Ovary (tissue), 9 donors: Measurements from ENCODE around the gene KRT8. TPM values are rescaled to one million over a fixed set of nuclear protein-coding genes. Genes with fewer than 3 reads are reported as not detected.

Experiments
- DNase-seq, 5 donors: peaks; one replicate each; pipeline ENCODE4 v3.0.0-alpha.2; 2019 to 2020
- H3K27ac ChIP-seq, 2 donors: fragments of 200-600 bp; one replicate each; pipeline versions ENCODE4 v1.5.1 to v1.8.0; 2019 to 2022
- H3K27me3 ChIP-seq: fragments of 200-600 bp; one replicate; pipeline ENCODE4 v1.8.0; 2022
- H3K36me3 ChIP-seq: fragments of 200-600 bp; sonication (generic); one replicate; pipeline ENCODE4 v1.5.1; 2019
- H3K4me1 ChIP-seq: one replicate; pipeline ENCODE4 v1.8.1; 2013; ENCODE audit warnings: mild to moderate bottlenecking, moderate library complexity; ENCODE audit not compliant: insufficient read depth
- H3K4me3 ChIP-seq: fragments of 200-600 bp; sonication (generic); one replicate; pipeline ENCODE4 v1.5.1; 2017
- H3K9me3 ChIP-seq, 2 donors: fragments of 200-600 bp in 1 of 2; sonication (generic) in 1 of 2; one replicate each; pipeline versions ENCODE4 v1.5.1 to v1.8.1; 2013 to 2019; ENCODE audit warnings: mild to moderate bottlenecking in 1 of 2, moderate library complexity in 1 of 2
- EP300 ChIP-seq: sonication (generic); formaldehyde crosslinking; IDR thresholded peaks from one replicate; pipeline ENCODE4 v1.6.1; 2017; ENCODE audit warnings: antibody characterized with exemption
- POLR2A ChIP-seq: fragments of 450-650 bp; IDR thresholded peaks from one replicate; pipeline ENCODE4 v1.6.1; 2017; ENCODE audit warnings: antibody characterized with exemption, mild to moderate bottlenecking, moderate library complexity
- WGBS, 3 donors: extraction: QIAGEN DNeasy Blood & Tissue Kit in 1 of 3; methylation state at CpG; one replicate each; pipeline versions ENCODE4 v1.1.5 to v1.1.7; 2013 to 2017; 5-methylcytosine and 5-hydroxymethylcytosine counted together
- intact Hi-C, 4 donors: fragments of 100-400 bp; cut with DNase I; formaldehyde crosslinking; loops; one replicate each; pipeline versions ENCODE4 v1.11.0 to v1.15.1; 2022 to 2023
- polyA plus RNA-seq, 2 donors: library from polyadenylated mRNA; stranded (reverse); fragments of 200-250 nt in 1 of 2; fragments of 350-450 nt in 1 of 2; fragmentation: Illumina TruSeq in 1 of 2; extraction: RNeasy Lipid Tissue Mini Kit (QIAGEN cat#74804) in 1 of 2; gene quantifications; one replicate each; pipeline ENCODE4 v1.2.3, GENCODE V29; 2013 to 2014
- total RNA-seq, 7 donors: library from RNA; depleted of rRNA in 2 of 7; stranded (reverse); fragments of >200 nt in 2 of 7; fragmentation: NEBNext Ultra II Directional in 3 of 7; extraction: Animal tissue kit (Norgen Biotek cat#: 25700) in 3 of 7; gene quantifications; one replicate each; pipeline versions ENCODE4 v1.1.0 to v1.2.4, GENCODE V29; 2016 to 2023
- TF ChIP-seq, protein P1 (sequence below), 3 donors: fragments of 450-650 bp in 2 of 3; fragments of 200-600 bp in 1 of 3; IDR thresholded peaks; one replicate each; pipeline versions ENCODE4 v1.5.1 to v1.8.0; 2016 to 2022; ENCODE audit warnings: antibody characterized with exemption in 3 of 3, mild to moderate bottlenecking in 1 of 3
- donor health status: DM: no; HTN: no; CAD: no; lungs with moderate emphysema.
- donor health status: DM: no; HTN: no; CAD: no.
- donor health status: Bipolar disorder and iron deficiency.
- donor health status: DM: yes; HTN: yes; CAD: no.
- donor health status: DM: no; HTN: no; CAD: no.
- donor health status: DM: yes; HTN: yes; CAD: no.

KRT8 gene
- total and polyA plus RNA-seq, 9 donors = 2.7 to 663 (median 43.7) TPM

DNA sequence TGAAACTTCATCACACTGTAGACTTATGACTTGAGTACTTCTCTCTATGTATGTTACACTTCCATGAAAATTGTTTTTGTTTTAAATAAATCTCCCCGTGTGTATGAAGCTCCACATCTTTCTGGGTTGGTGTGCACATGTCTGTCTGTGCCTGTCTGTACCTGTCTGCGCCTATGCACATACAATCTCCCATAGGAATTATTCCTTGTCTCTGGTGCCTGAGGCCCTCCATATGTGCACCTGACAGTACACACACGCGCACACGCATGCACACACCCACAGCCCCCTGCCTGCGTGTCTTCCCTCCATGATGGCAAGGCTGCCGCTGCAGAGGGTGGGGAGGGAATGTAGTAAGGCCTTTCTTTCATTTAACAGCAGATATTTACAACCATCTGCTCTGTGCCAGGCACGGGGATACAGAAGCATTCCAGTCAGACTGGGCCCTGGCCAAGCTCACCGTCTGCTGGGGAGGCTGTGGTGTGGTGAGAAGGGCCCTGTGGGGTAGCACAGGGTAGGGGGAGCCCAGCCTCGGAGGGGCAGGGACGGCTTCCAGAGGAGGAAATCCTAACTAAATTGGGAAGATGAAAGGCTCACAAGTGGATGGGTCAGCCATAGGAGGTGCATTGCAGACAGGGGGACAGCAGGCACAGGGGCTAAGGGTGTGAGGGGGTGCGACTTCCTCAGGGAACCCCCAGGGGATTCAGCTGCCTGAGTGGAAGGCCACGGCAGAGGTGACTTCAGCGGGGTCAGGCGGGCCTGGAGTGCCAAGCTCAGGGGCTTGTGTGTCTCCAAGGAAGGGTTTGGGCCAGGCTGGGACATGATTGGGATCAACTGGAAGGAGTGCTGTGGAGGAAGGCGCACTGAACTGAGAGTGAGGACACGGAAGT lies 26.1 kb downstream of the KRT8 start:
- 70 to 77% (median 72%) methylated on average over 17 of the region's 17 CpGs for whole genome bisulfite sequencing, 3 donors
- H3K36me3 ChIP-seq = no peaks in the 10 kb centered on the region
- intact Hi-C loops = loop anchor here in 3 of 4 donors (5.0 kb wide), 4 partner anchors 501 to 726 kb away; no protein-coding TSS in a partner anchor
- H3K27ac ChIP-seq = no peak overlapping the region
- no peak for DNase-seq
- H3K9me3 ChIP-seq = no peaks in the 10 kb centered on the region
- no peak for TF ChIP-seq POLR2A
- no peak for TF ChIP-seq EP300
- TF ChIP-seq, protein P1, sequence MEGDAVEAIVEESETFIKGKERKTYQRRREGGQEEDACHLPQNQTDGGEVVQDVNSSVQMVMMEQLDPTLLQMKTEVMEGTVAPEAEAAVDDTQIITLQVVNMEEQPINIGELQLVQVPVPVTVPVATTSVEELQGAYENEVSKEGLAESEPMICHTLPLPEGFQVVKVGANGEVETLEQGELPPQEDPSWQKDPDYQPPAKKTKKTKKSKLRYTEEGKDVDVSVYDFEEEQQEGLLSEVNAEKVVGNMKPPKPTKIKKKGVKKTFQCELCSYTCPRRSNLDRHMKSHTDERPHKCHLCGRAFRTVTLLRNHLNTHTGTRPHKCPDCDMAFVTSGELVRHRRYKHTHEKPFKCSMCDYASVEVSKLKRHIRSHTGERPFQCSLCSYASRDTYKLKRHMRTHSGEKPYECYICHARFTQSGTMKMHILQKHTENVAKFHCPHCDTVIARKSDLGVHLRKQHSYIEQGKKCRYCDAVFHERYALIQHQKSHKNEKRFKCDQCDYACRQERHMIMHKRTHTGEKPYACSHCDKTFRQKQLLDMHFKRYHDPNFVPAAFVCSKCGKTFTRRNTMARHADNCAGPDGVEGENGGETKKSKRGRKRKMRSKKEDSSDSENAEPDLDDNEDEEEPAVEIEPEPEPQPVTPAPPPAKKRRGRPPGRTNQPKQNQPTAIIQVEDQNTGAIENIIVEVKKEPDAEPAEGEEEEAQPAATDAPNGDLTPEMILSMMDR (IDR thresholded peaks at IDR 0.05) = no peak
- H3K4me1 ChIP-seq = peaks cover 4% of the 10 kb centered on the region
- no peak overlapping the region for H3K4me3 ChIP-seq
- no peaks in the 10 kb centered on the region for H3K27me3 ChIP-seq

DNA sequence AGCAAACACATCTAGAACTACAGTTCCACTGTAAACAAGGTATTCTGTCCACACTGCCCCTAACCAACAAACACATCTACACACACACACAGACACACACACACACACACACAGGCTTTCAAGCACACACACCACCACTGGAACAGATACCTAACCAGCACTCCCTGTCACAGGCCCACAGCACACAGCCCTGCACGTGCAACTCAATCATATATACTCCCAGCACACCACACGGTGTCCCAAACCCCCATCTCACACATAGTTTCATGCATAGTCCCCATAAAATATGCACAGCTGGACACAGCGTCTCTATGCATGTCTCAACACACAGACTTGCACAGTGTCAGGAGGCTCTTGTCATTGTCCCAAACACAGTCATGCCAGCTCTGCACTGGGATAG lies 27.6 kb downstream of the KRT8 start:
- intact Hi-C loops = loop anchor here in 3 of 4 donors (5.0 kb wide), 4 partner anchors 500 to 725 kb away; no protein-coding TSS in a partner anchor
- DNase-seq = no peak
- Histone ChIP-seq H3K9me3 (no peaks in the 10 kb centered on the region), H3K36me3 (no peaks in the 10 kb centered on the region), H3K27ac (no peak overlapping the region), H3K4me3 (no peak overlapping the region), H3K4me1 (peaks cover 4% of the 10 kb centered on the region), H3K27me3 (no peaks in the 10 kb centered on the region)
- TF ChIP-seq EP300 (no peak), POLR2A (no peak)
- TF ChIP-seq, protein P1 (IDR thresholded peaks at IDR 0.05) = no peak
- WGBS, 3 donors = 71 to 82% (median 82%) methylated on average over 3 of the region's 3 CpGs

DNA sequence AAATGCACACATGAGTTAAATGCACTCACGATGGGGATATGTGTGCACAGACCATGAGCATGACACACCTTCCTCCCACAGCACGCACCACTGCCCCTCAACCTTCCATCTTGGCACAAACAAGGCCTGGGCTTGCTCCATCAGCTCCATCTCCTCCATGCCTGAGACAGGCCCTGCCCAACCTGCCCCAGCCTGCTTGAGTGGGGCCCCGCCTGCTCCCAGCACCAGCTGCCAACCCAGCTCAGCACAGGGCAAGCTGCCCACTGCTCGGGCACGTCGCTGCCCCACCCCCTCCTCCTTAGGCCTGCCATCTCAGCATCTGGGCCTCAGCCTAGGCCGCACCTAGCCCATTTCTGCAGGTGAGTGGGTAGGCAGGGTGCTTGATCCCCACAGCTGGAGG lies 28.5 kb downstream of the KRT8 start:
- WGBS, 3 donors = 81 to 87% (median 85%) methylated on average over 7 of the region's 7 CpGs
- no peak for TF ChIP-seq EP300
- no peak for TF ChIP-seq POLR2A
- TF ChIP-seq, protein P1 (IDR thresholded peaks at IDR 0.05) = no peak
- DNase-seq = peak in 1 of 5 donors; percentile 37
- H3K27ac ChIP-seq = no peak overlapping the region
- intact Hi-C loops = loop anchor here in 3 of 4 donors (5.0 kb wide), 4 partner anchors 499 to 724 kb away; no protein-coding TSS in a partner anchor
- H3K36me3 ChIP-seq = no peaks in the 10 kb centered on the region
- no peaks in the 10 kb centered on the region for H3K27me3 ChIP-seq
- H3K9me3 ChIP-seq = no peaks in the 10 kb centered on the region
- peaks cover 7% of the 10 kb centered on the region for H3K4me1 ChIP-seq
- no peak overlapping the region for H3K4me3 ChIP-seq

DNA sequence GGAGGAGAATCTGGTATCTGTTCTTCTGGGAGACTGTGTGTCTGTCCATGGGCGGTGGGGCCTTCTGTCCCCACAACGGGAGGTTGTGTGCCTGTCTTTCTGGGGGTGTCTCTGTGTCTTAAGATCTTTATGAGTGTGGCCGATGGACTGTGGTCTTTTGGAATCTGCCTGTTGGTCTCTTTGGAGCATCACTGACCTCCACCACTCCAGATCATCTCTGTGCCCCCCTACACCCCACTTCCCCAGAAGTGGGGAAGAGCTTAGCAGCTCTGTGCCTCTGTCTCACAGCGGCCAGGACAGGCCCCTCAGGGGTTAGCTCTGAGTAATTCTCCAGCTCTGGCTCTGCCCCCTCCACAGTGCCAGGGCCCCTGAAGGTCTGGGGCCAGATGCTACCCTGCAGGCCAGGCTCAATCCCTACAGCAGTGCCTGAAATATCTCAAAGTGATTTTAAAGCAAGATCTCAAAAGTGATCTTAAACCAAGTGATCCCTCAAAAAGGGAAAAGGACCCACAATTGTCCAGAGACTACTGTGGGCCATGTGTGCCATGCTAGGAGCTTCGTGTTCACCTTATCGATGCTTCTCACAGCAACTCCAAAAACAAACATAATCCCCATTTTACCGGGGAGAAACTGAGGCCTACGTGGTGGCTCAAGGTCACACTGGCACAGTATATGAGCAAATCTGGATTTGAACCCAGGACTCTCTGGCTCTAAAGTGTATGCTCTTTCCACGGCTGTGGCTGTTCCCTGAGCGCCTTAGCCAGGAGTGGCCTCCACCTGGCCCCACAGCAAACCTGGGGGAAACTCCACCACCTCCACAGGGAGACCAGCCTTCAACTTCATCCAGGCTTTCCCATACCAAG lies 30.1 kb downstream of the KRT8 start:
- TF ChIP-seq, protein P1 (IDR thresholded peaks at IDR 0.05) = no peak
- TF ChIP-seq POLR2A = no peak
- no peak for TF ChIP-seq EP300
- WGBS, 3 donors = 67 to 72% (median 70%) methylated on average over 10 of the region's 10 CpGs
- intact Hi-C loops = loop anchor here in 3 of 4 donors (5.0 kb wide), 4 partner anchors 498 to 723 kb away; no protein-coding TSS in a partner anchor
- H3K9me3 ChIP-seq = no peaks in the 10 kb centered on the region
- no peak for DNase-seq
- H3K4me1 ChIP-seq = peaks cover 7% of the 10 kb centered on the region
- no peaks in the 10 kb centered on the region for H3K36me3 ChIP-seq
- H3K4me3 ChIP-seq = peak overlapping the region; percentile 39
- peak overlapping the region in 1 of 2 donors; percentile 38 for H3K27ac ChIP-seq
- no peaks in the 10 kb centered on the region for H3K27me3 ChIP-seq
